Measurements from ENCODE around the gene EML1. TPM values are rescaled to one million over a fixed set of nuclear protein-coding genes. Genes with fewer than 3 reads are reported as not detected.

The EML1 gene
- total RNA-seq, 2 experiments from 2014 or later = not detected

DNA sequence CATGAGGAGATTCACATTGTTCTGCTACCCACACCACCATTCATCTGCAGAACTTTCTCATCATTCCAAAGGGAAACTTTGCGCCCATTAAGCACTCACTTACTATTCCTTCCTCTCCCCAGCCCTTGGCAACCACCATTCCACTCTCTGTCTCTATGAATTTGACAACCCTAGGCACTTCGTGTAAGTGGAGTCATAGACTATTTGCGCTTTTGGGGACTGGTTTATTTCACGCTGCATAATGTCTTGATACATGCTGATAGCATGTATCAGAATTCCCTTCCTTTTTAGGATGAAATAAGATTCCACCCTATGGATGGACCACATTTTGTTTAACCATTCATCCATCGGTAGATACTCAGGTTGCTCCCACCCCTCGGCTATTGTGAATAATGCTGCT, 4.5 kb upstream of the EML1 start:
- no peak overlapping the region for H2AFZ ChIP-seq (ENCODE audit: low read length)
- intact Hi-C loops (cut with micrococcal nuclease; ENCODE audit: unreplicated experiment) = no loop called here
- H3K4me3 ChIP-seq (ENCODE audit: low read depth, low read length, poor library complexity, severe bottlenecking) = no peak overlapping the region
- H3K27ac ChIP-seq (ENCODE audit: low read depth, low read length, poor library complexity, severe bottlenecking) = no peak overlapping the region
- no peaks in the 10 kb centered on the region for H3K36me3 ChIP-seq (ENCODE audit: insufficient read depth, low read length)
- H3K9me2 ChIP-seq (ENCODE audit: insufficient read depth, low read length) = no peaks in the 10 kb centered on the region
- H3K79me2 ChIP-seq (ENCODE audit: insufficient read depth, low read depth, low read length) = no peaks in the 10 kb centered on the region
- no peak overlapping the region for H3K4me2 ChIP-seq (ENCODE audit: low read length)
- H3K9me3 ChIP-seq (ENCODE audit: low read length) = no peaks in the 10 kb centered on the region
- POLR2A ChIA-PET = no interaction called here
- DNase-seq (ENCODE audit: low spot score) = no peak
- H4K20me1 ChIP-seq (ENCODE audit: insufficient read depth, low read length) = no peaks in the 10 kb centered on the region
- CTCF ChIA-PET (ENCODE audit: unreplicated experiment) = no interaction called here
- TF ChIP-seq EZH2phosphoT487 (IDR thresholded peaks at IDR 0.05; ENCODE audit: borderline replicate concordance, low read depth, low read length) = no peak
- TF ChIP-seq, protein P1, sequence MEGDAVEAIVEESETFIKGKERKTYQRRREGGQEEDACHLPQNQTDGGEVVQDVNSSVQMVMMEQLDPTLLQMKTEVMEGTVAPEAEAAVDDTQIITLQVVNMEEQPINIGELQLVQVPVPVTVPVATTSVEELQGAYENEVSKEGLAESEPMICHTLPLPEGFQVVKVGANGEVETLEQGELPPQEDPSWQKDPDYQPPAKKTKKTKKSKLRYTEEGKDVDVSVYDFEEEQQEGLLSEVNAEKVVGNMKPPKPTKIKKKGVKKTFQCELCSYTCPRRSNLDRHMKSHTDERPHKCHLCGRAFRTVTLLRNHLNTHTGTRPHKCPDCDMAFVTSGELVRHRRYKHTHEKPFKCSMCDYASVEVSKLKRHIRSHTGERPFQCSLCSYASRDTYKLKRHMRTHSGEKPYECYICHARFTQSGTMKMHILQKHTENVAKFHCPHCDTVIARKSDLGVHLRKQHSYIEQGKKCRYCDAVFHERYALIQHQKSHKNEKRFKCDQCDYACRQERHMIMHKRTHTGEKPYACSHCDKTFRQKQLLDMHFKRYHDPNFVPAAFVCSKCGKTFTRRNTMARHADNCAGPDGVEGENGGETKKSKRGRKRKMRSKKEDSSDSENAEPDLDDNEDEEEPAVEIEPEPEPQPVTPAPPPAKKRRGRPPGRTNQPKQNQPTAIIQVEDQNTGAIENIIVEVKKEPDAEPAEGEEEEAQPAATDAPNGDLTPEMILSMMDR (conservative IDR thresholded peaks at IDR 0.05; ENCODE audit: low read length) = no peak
- no peaks in the 10 kb centered on the region for H3K4me1 ChIP-seq (ENCODE audit: insufficient read depth, low read length, poor library complexity, severe bottlenecking)
- no TSS peak for BruUV-seq (replicated peaks)

DNA sequence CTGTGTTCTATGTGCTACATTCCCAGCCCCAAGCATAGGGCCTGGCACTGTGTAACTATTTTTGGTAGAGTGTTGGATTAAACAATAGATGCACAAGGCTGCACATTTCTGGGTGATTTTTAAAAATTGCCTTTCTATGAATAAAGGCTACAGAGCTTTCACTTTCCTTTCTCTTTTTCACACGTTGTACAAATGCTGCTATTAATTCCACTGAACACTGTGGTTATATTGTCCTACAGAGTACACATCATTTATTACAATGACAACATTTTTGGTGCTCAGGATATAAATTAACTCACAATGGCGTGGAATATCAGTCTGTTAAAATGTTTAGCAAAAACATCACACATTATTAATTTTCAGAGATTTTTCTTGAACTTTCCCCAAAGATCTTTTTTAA, 3.6 kb upstream of the EML1 start:
- CTCF ChIA-PET (ENCODE audit: unreplicated experiment) = no interaction called here

DNA sequence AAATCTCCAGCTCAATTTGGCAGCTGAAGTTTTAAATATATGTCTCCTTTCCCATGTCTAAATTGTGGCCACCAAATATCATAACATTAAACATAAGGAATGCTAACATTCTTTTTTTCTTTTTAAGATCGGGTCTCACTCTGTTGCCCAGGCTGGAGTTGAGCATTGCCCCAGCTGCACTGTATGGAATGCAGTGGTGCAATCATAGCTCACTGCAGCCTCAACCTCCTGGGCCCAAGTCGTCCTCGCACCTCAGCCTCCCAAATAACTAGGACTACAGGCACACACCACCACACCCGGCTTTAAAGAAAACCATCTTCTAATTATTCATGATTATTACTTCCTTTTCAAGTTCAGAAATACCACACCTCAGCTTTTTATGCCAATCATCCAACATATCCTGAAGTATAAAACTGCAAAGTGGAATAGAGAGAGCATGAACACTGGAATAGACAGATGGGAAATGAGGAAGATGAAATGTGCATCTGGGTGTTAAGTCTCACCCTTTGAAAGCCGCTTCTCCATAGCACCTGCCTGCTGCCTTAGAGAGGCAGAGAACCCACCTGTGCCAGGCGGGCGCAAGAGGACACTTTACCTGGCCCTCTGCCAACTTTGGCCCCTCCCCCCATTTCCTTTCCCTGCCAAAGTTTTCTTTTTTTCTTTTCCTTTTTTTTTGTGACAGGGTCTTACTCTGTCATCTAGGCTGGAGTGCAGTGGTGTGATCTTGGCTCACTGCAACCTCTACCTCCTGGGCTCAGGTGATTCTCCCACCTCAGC, 2.8 kb upstream of the EML1 start:
- no peaks in the 10 kb centered on the region for H3K36me3 ChIP-seq (ENCODE audit: insufficient read depth, low read length)
- H2AFZ ChIP-seq (ENCODE audit: low read length) = no peak overlapping the region
- CTCF ChIA-PET (ENCODE audit: unreplicated experiment) = no interaction called here
- no peak overlapping the region for H3K4me2 ChIP-seq (ENCODE audit: low read length)
- no peak for DNase-seq (ENCODE audit: low spot score)
- H4K20me1 ChIP-seq (ENCODE audit: insufficient read depth, low read length) = no peaks in the 10 kb centered on the region
- H3K4me3 ChIP-seq (ENCODE audit: low read depth, low read length, poor library complexity, severe bottlenecking) = no peak overlapping the region
- no peak overlapping the region for H3K27ac ChIP-seq (ENCODE audit: low read depth, low read length, poor library complexity, severe bottlenecking)
- no peaks in the 10 kb centered on the region for H3K9me2 ChIP-seq (ENCODE audit: insufficient read depth, low read length)
- TF ChIP-seq, protein P1 (conservative IDR thresholded peaks at IDR 0.05; ENCODE audit: low read length) = no peak
- no peak for TF ChIP-seq EZH2phosphoT487 (IDR thresholded peaks at IDR 0.05; ENCODE audit: borderline replicate concordance, low read depth, low read length)
- no TSS peak for BruUV-seq (replicated peaks)
- intact Hi-C loops (cut with micrococcal nuclease; ENCODE audit: unreplicated experiment) = loop anchor here (5.0 kb wide), 1 partner anchor 103 kb away; no protein-coding TSS in a partner anchor
- POLR2A ChIA-PET = no interaction called here
- H3K4me1 ChIP-seq (ENCODE audit: insufficient read depth, low read length, poor library complexity, severe bottlenecking) = peaks cover 3% of the 10 kb centered on the region
- H3K79me2 ChIP-seq (ENCODE audit: insufficient read depth, low read depth, low read length) = no peaks in the 10 kb centered on the region
- H3K9me3 ChIP-seq (ENCODE audit: low read length) = no peaks in the 10 kb centered on the region

More for the DNA sequence above, 3.6 kb upstream of the EML1 start:
- BruUV-seq (replicated peaks) = no TSS peak
- DNase-seq (ENCODE audit: low spot score) = no peak
- Histone ChIP-seq H3K36me3 (ENCODE audit: insufficient read depth, low read length) (no peaks in the 10 kb centered on the region), H3K9me2 (ENCODE audit: insufficient read depth, low read length) (no peaks in the 10 kb centered on the region), H3K27ac (ENCODE audit: low read depth, low read length, poor library complexity, severe bottlenecking) (no peak overlapping the region), H2AFZ (ENCODE audit: low read length) (no peak overlapping the region), H3K79me2 (ENCODE audit: insufficient read depth, low read depth, low read length) (no peaks in the 10 kb centered on the region), H4K20me1 (ENCODE audit: insufficient read depth, low read length) (no peaks in the 10 kb centered on the region), H3K9me3 (ENCODE audit: low read length) (no peaks in the 10 kb centered on the region), H3K4me3 (ENCODE audit: low read depth, low read length, poor library complexity, severe bottlenecking) (no peak overlapping the region), H3K4me2 (ENCODE audit: low read length) (no peak overlapping the region), H3K4me1 (ENCODE audit: insufficient read depth, low read length, poor library complexity, severe bottlenecking) (peaks cover 3% of the 10 kb centered on the region)
- intact Hi-C loops (cut with micrococcal nuclease; ENCODE audit: unreplicated experiment) = no loop called here
- TF ChIP-seq EZH2phosphoT487 (IDR thresholded peaks at IDR 0.05; ENCODE audit: borderline replicate concordance, low read depth, low read length) = no peak
- TF ChIP-seq, protein P1 (conservative IDR thresholded peaks at IDR 0.05; ENCODE audit: low read length) = no peak
- POLR2A ChIA-PET = no interaction called here
